ENCODE data around the gene SGF29.

SGF29 gene

GRCh38 chr16:28511031-28511430 lies 42.7 kb upstream of the SGF29 start:
- Histone ChIP-seq H3K4me1 (ENCODE audit: low read length) (peaks cover 27% of the 10 kb centered on the region), H3K9me3 (ENCODE audit: insufficient read depth, low read length) (no peaks in the 10 kb centered on the region), H3K9ac (ENCODE audit: low read length) (no peak overlapping the region), H2AFZ (ENCODE audit: low read depth, low read length) (no peak overlapping the region), H3K79me2 (ENCODE audit: low read length) (peaks cover 15% of the 10 kb centered on the region), H3K4me2 (ENCODE audit: low read length) (no peak overlapping the region), H3K4me3 (ENCODE audit: low read length) (no peak overlapping the region), H3K36me3 (replicated peaks; ENCODE audit: low read depth, low read length) (no peaks in the 10 kb centered on the region), H3K27ac (ENCODE audit: low read length) (no peak overlapping the region), H3K27me3 (ENCODE audit: low read depth, low read length) (no peaks in the 10 kb centered on the region), H4K20me1 (ENCODE audit: insufficient read depth, low read length) (no peaks in the 10 kb centered on the region)
- TF ChIP-seq EZH2phosphoT487 (IDR thresholded peaks at IDR 0.05; ENCODE audit: low read depth) = no peak
- no peak for TF ChIP-seq CTCF (IDR thresholded peaks at IDR 0.05; ENCODE audit: low read depth, low read length)

GRCh38 chr16:28511801-28512789 lies 41.6 kb upstream of the SGF29 start:
- Histone ChIP-seq H3K4me3 (ENCODE audit: low read length) (no peak overlapping the region), H3K79me2 (ENCODE audit: low read length) (peaks cover 4% of the 10 kb centered on the region), H4K20me1 (ENCODE audit: insufficient read depth, low read length) (no peaks in the 10 kb centered on the region), H2AFZ (ENCODE audit: low read depth, low read length) (no peak overlapping the region), H3K4me1 (ENCODE audit: low read length) (peaks cover 17% of the 10 kb centered on the region), H3K9ac (ENCODE audit: low read length) (no peak overlapping the region), H3K36me3 (replicated peaks; ENCODE audit: low read depth, low read length) (no peaks in the 10 kb centered on the region), H3K27me3 (ENCODE audit: low read depth, low read length) (no peaks in the 10 kb centered on the region), H3K27ac (ENCODE audit: low read length) (no peak overlapping the region), H3K4me2 (ENCODE audit: low read length) (no peak overlapping the region), H3K9me3 (ENCODE audit: insufficient read depth, low read length) (no peaks in the 10 kb centered on the region)
- TF ChIP-seq CTCF (IDR thresholded peaks at IDR 0.05; ENCODE audit: low read depth, low read length) (no peak), EZH2phosphoT487 (IDR thresholded peaks at IDR 0.05; ENCODE audit: low read depth) (no peak)

- H3K27me3 ChIP-seq (ENCODE audit: low read depth, low read length) = no peaks in the 10 kb centered on the region
- no peaks in the 10 kb centered on the region for H3K36me3 ChIP-seq (replicated peaks; ENCODE audit: low read depth, low read length)
Measured at GRCh38 chr16:28513484-28514181, 40.1 kb upstream of the SGF29 start.

GRCh38 chr16:28514246-28514645 lies 39.5 kb upstream of the SGF29 start:
- H3K4me2 ChIP-seq (ENCODE audit: low read length) = no peak overlapping the region
- no peaks in the 10 kb centered on the region for H3K27me3 ChIP-seq (ENCODE audit: low read depth, low read length)
- no peaks in the 10 kb centered on the region for H4K20me1 ChIP-seq (ENCODE audit: insufficient read depth, low read length)
- TF ChIP-seq CTCF (IDR thresholded peaks at IDR 0.05; ENCODE audit: low read depth, low read length) (no peak), EZH2phosphoT487 (IDR thresholded peaks at IDR 0.05; ENCODE audit: low read depth) (no peak)
- no peak overlapping the region for H3K27ac ChIP-seq (ENCODE audit: low read length)
- H3K79me2 ChIP-seq (ENCODE audit: low read length) = no peaks in the 10 kb centered on the region
- no peaks in the 10 kb centered on the region for H3K9me3 ChIP-seq (ENCODE audit: insufficient read depth, low read length)
- H2AFZ ChIP-seq (ENCODE audit: low read depth, low read length) = no peak overlapping the region
- no peak overlapping the region for H3K4me3 ChIP-seq (ENCODE audit: low read length)
- peaks cover 16% of the 10 kb centered on the region for H3K4me1 ChIP-seq (ENCODE audit: low read length)
- no peaks in the 10 kb centered on the region for H3K36me3 ChIP-seq (replicated peaks; ENCODE audit: low read depth, low read length)
- no peak overlapping the region for H3K9ac ChIP-seq (ENCODE audit: low read length)

More at GRCh38 chr16:28513484-28514181, 40.1 kb upstream of the SGF29 start:
- Histone ChIP-seq H3K4me3 (ENCODE audit: low read length) (no peak overlapping the region), H3K9ac (ENCODE audit: low read length) (no peak overlapping the region), H3K9me3 (ENCODE audit: insufficient read depth, low read length) (no peaks in the 10 kb centered on the region), H3K4me1 (ENCODE audit: low read length) (peaks cover 18% of the 10 kb centered on the region), H3K79me2 (ENCODE audit: low read length) (no peaks in the 10 kb centered on the region), H4K20me1 (ENCODE audit: insufficient read depth, low read length) (no peaks in the 10 kb centered on the region), H3K27ac (ENCODE audit: low read length) (no peak overlapping the region; the same call in 1 of the 2 replicates), H2AFZ (ENCODE audit: low read depth, low read length) (no peak overlapping the region), H3K4me2 (ENCODE audit: low read length) (no peak overlapping the region)
- no peak for TF ChIP-seq EZH2phosphoT487 (IDR thresholded peaks at IDR 0.05; ENCODE audit: low read depth)

Data from OCI-LY3 (cell line).